H9 (cell line): ENCODE results near the gene CD59. TPM values are rescaled to one million over a fixed set of nuclear protein-coding genes. Genes with fewer than 3 reads are reported as not detected.

Experiments used
- DNase-seq: peaks from one replicate; pipeline ENCODE4 v3.0.0-alpha.2; 2017
- H2AFZ ChIP-seq: one replicate; pipeline ENCODE4 v1.6.1; 2013; ENCODE audit warnings: mild to moderate bottlenecking, low read length, control low read depth, moderate library complexity
- H2AK5ac ChIP-seq: 2 replicates; pipeline ENCODE4 v1.6.1; 2013; ENCODE audit warnings: low read length, control low read depth, mixed read lengths; ENCODE audit not compliant: insufficient read length
- H2BK120ac ChIP-seq: one replicate; pipeline ENCODE4 v1.6.1; 2013; ENCODE audit warnings: low read depth, mild to moderate bottlenecking, low read length, control low read depth, inconsistent platforms; ENCODE audit not compliant: poor library complexity, severe bottlenecking
- H2BK12ac ChIP-seq: 2 replicates; pipeline ENCODE4 v1.6.1; 2013; ENCODE audit warnings: low read length, control low read depth, mixed read lengths, low read depth; ENCODE audit not compliant: insufficient read length
- H2BK15ac ChIP-seq: 2 replicates; pipeline ENCODE4 v1.6.1; 2013; ENCODE audit warnings: low read depth, low read length, control low read depth
- H2BK20ac ChIP-seq: one replicate; pipeline ENCODE4 v1.6.1; 2013; ENCODE audit warnings: low read depth, mild to moderate bottlenecking, low read length, control low read depth, inconsistent platforms; ENCODE audit not compliant: poor library complexity, severe bottlenecking
- H2BK5ac ChIP-seq: 2 replicates; pipeline ENCODE4 v1.6.1; 2013; ENCODE audit warnings: low read length, control low read depth, mixed read lengths; ENCODE audit not compliant: insufficient read length
- H3K14ac ChIP-seq: 2 replicates; pipeline ENCODE4 v1.6.1; 2013; ENCODE audit warnings: low read length, control low read depth; ENCODE audit not compliant: insufficient read depth
- H3K18ac ChIP-seq: 2 replicates; pipeline ENCODE4 v1.6.1; 2013; ENCODE audit warnings: low read depth, mild to moderate bottlenecking, mixed read lengths, low read length, control low read depth; ENCODE audit not compliant: insufficient read length
- H3K23ac ChIP-seq: 2 replicates; pipeline ENCODE4 v1.6.1; 2013; ENCODE audit warnings: low read length, control low read depth, mixed read lengths, low read depth; ENCODE audit not compliant: insufficient read length
- H3K23me2 ChIP-seq: 2 replicates; pipeline ENCODE4 v1.6.1; 2013; ENCODE audit warnings: low read depth, mild to moderate bottlenecking, mixed read lengths, low read length, control low read depth; ENCODE audit not compliant: insufficient read length, poor library complexity, severe bottlenecking
- H3K27ac ChIP-seq: 2 replicates; pipeline ENCODE4 v1.5.1; 2013; ENCODE audit warnings: low read length, control low read depth, mixed read lengths, low read depth; ENCODE audit not compliant: insufficient read length
- H3K27me3 ChIP-seq: 2 replicates; pipeline ENCODE4 v1.6.1; 2013; ENCODE audit warnings: low read length, control low read depth, inconsistent platforms; ENCODE audit not compliant: insufficient read depth
- H3K4ac ChIP-seq: 2 replicates; pipeline ENCODE4 v1.6.1; 2013; ENCODE audit warnings: low read depth, mild to moderate bottlenecking, control low read depth, inconsistent platforms, low read length, moderate library complexity
- H3K4me1 ChIP-seq: 2 replicates; pipeline ENCODE4 v1.6.1; 2013; ENCODE audit warnings: low read length, control low read depth, inconsistent platforms; ENCODE audit not compliant: insufficient read depth
- H3K4me2 ChIP-seq: 2 replicates; pipeline ENCODE4 v1.6.1; 2013; ENCODE audit warnings: low read length, control low read depth, mixed read lengths; ENCODE audit not compliant: insufficient read length, insufficient read depth
- H3K56ac ChIP-seq: 2 replicates; pipeline ENCODE4 v1.6.1; 2013; ENCODE audit warnings: low read depth, mild to moderate bottlenecking, mixed read lengths, low read length, control low read depth; ENCODE audit not compliant: insufficient read length
- H3K79me1 ChIP-seq: 2 replicates; pipeline ENCODE4 v1.6.1; 2013; ENCODE audit warnings: low read depth, mild to moderate bottlenecking, moderate library complexity, low read length, control low read depth, inconsistent platforms; ENCODE audit not compliant: insufficient read depth, poor library complexity, severe bottlenecking
- H3K79me2 ChIP-seq: 2 replicates; pipeline ENCODE4 v1.6.1; 2013; ENCODE audit warnings: low read length, control low read depth, inconsistent platforms; ENCODE audit not compliant: insufficient read depth
- H3K9ac ChIP-seq: 2 replicates; pipeline ENCODE4 v1.6.1; 2013; ENCODE audit warnings: low read length, control low read depth, mixed read lengths; ENCODE audit not compliant: insufficient read length; ENCODE audit errors: extremely low read depth
- H3K9me3 ChIP-seq: one replicate; pipeline ENCODE4 v1.6.1; 2013; ENCODE audit warnings: low read depth, low read length, inconsistent platforms; ENCODE audit not compliant: control insufficient read depth
- H3T11ph ChIP-seq: one replicate; pipeline ENCODE4 v1.6.1; 2013; ENCODE audit warnings: mild to moderate bottlenecking, low read length, control low read depth, inconsistent platforms
- H4K20me1 ChIP-seq: one replicate; pipeline ENCODE4 v1.6.1; 2013; ENCODE audit not compliant: control insufficient read depth, insufficient read length, insufficient read depth
- H4K5ac ChIP-seq: 2 replicates; pipeline ENCODE4 v1.6.1; 2013; ENCODE audit warnings: low read depth, mild to moderate bottlenecking, mixed read lengths, low read length, control low read depth; ENCODE audit not compliant: insufficient read length
- H4K8ac ChIP-seq: replicated peaks from 2 replicates; pipeline ENCODE4 v1.6.1; 2013; ENCODE audit warnings: low read length, control low read depth, mixed read lengths, low read depth; ENCODE audit not compliant: insufficient read length
- H4K91ac ChIP-seq: 2 replicates; pipeline ENCODE4 v1.6.1; 2013; ENCODE audit warnings: low read depth, mild to moderate bottlenecking, moderate library complexity, mixed read lengths, low read length, control low read depth; ENCODE audit not compliant: insufficient read length
- H3K27ac Mint-ChIP-seq, 3 experiments: 2 replicates in 2 of 3; 3 replicates in 1 of 3; pipeline ENCODE4 v1.8.0; 2020 to 2021; ENCODE audit warnings: mixed read lengths in 3 of 3, mild to moderate bottlenecking in 1 of 3, moderate library complexity in 1 of 3
- H3K27me3 Mint-ChIP-seq: 2 replicates; pipeline ENCODE4 v1.8.0; 2021; ENCODE audit warnings: low read depth, mild to moderate bottlenecking, moderate library complexity, mixed read lengths
- H3K36me3 Mint-ChIP-seq, 3 experiments: 2 replicates in 2 of 3; 3 replicates in 1 of 3; pipeline ENCODE4 v1.8.0; 2020 to 2021; ENCODE audit warnings: low read depth in 3 of 3, mixed read lengths in 3 of 3; ENCODE audit not compliant: insufficient read depth in 1 of 3
- H3K4me1 Mint-ChIP-seq, 2 experiments: 2 replicates each; pipeline ENCODE4 v1.8.0; 2020; ENCODE audit warnings: mixed read lengths in 2 of 2
- H3K4me3 Mint-ChIP-seq, 2 experiments: 2 replicates in 1 of 2; 3 replicates in 1 of 2; pipeline ENCODE4 v1.8.0; 2020 to 2021; ENCODE audit warnings: mild to moderate bottlenecking in 2 of 2, mixed read lengths in 2 of 2, moderate library complexity in 1 of 2
- H3K9me3 Mint-ChIP-seq, 2 experiments: 2 replicates in 1 of 2; 3 replicates in 1 of 2; pipeline ENCODE4 v1.8.0; 2020; ENCODE audit warnings: mild to moderate bottlenecking in 2 of 2, mixed read lengths in 2 of 2, moderate library complexity in 1 of 2
- WGBS: extraction: QIAGEN DNeasy Blood & Tissue Kit; methylation state at CpG from one replicate; pipeline ENCODE4 v1.1.7; 2013; ENCODE audit warnings: missing lambda C conversion rate, low lambda C conversion rate, mixed read lengths; ENCODE audit not compliant: insufficient read length; ENCODE audit errors: extremely low coverage; 5-methylcytosine and 5-hydroxymethylcytosine counted together
- total RNA-seq: library from RNA; stranded (reverse); gene quantifications from 2 replicates; pipeline ENCODE4 v1.2.1, GENCODE V29; 2021
- TF ChIP-seq, protein P1 (sequence below): fragments of 200-600 bp; sonication (generic); conservative IDR thresholded peaks from 3 replicates; pipeline ENCODE4 v1.8.0; 2021; ENCODE audit warnings: antibody characterized with exemption, mild to moderate bottlenecking

Gene CD59
- total RNA-seq, 1 experiment from 2014 or later: 91.5 TPM

DNA sequence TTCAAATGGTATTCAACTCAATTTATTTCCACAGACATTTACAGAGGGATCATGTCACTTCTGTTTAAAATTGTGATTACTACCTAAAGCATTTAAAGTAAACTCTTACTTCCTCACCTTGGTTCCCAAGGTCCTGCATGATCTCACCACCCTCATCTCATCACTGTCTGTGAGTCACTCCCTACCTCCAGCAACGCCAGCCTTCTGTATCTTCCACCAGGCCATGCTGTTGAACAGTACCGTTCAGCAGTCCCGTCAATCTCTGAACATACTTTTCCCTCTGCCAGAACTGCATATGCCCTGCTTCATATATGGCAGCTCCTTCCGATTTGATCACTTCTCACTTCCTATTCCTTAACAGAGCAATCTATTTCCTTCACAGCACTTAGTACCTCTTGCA lies 36.1 kb upstream of the CD59 start:
- no peak overlapping the region for H3K27ac ChIP-seq
- peaks cover 19 to 23% of the 10 kb centered on the region in 2 experiments for H3K4me1 Mint-ChIP-seq
- H3K23ac ChIP-seq: no peak overlapping the region
- H4K20me1 ChIP-seq: no peaks in the 10 kb centered on the region
- no peak overlapping the region for H3K14ac ChIP-seq
- H3K9ac ChIP-seq: no peak overlapping the region
- H3K79me1 ChIP-seq: peaks cover 2% of the 10 kb centered on the region
- peaks cover 12% of the 10 kb centered on the region for H3K23me2 ChIP-seq
- H3K4ac ChIP-seq: no peak overlapping the region
- H4K8ac ChIP-seq: no peak overlapping the region
- no peak overlapping the region for H2BK5ac ChIP-seq
- no peak overlapping the region for H2AK5ac ChIP-seq
- peaks cover 5% of the 10 kb centered on the region; the same call in 1 of the 2 replicates for H3K27me3 ChIP-seq
- no peak overlapping the region for H2AFZ ChIP-seq
- H3K18ac ChIP-seq: no peak overlapping the region
- no peaks in the 10 kb centered on the region; the same call in 1 of the 2 replicates for H3K4me1 ChIP-seq
- no peak overlapping the region for H3K27ac Mint-ChIP-seq
- DNase-seq: no peak
- no peaks in the 10 kb centered on the region for H3K9me3 ChIP-seq
- no peaks in the 10 kb centered on the region; a peak in 1 of 5 replicates for H3K9me3 Mint-ChIP-seq
- no peak overlapping the region for H3K56ac ChIP-seq
- no peak overlapping the region for H3K4me3 Mint-ChIP-seq
- H2BK15ac ChIP-seq: no peak overlapping the region
- no peak overlapping the region for H3K4me2 ChIP-seq
- TF ChIP-seq, protein P1, sequence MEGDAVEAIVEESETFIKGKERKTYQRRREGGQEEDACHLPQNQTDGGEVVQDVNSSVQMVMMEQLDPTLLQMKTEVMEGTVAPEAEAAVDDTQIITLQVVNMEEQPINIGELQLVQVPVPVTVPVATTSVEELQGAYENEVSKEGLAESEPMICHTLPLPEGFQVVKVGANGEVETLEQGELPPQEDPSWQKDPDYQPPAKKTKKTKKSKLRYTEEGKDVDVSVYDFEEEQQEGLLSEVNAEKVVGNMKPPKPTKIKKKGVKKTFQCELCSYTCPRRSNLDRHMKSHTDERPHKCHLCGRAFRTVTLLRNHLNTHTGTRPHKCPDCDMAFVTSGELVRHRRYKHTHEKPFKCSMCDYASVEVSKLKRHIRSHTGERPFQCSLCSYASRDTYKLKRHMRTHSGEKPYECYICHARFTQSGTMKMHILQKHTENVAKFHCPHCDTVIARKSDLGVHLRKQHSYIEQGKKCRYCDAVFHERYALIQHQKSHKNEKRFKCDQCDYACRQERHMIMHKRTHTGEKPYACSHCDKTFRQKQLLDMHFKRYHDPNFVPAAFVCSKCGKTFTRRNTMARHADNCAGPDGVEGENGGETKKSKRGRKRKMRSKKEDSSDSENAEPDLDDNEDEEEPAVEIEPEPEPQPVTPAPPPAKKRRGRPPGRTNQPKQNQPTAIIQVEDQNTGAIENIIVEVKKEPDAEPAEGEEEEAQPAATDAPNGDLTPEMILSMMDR: no peak
- H4K5ac ChIP-seq: no peak overlapping the region
- H3T11ph ChIP-seq: no peak overlapping the region
- H3K27me3 Mint-ChIP-seq: peaks cover 36% of the 10 kb centered on the region
- H3K36me3 Mint-ChIP-seq: peaks cover 0 to 4% (median 0%) of the 10 kb centered on the region in 3 experiments; a peak in 4 of 7 replicates
- no peak overlapping the region for H2BK120ac ChIP-seq
- no peak overlapping the region for H4K91ac ChIP-seq
- H2BK12ac ChIP-seq: no peak overlapping the region
- H2BK20ac ChIP-seq: no peak overlapping the region
- H3K79me2 ChIP-seq: no peaks in the 10 kb centered on the region; the same call in 1 of the 2 replicates
- WGBS: no CpG with 5 or more reads among the region's 4 CpGs
